ENCODE results near the gene UTP20. TPM values are rescaled to one million over a fixed set of nuclear protein-coding genes. Genes with fewer than 3 reads are reported as not detected.

UTP20 gene
- polyA plus RNA-seq, 2 of the 4 experiments (the other 2 are of a cell fraction) = 12.6 to 34.6 TPM

- Histone ChIP-seq H3K4me2 (no peak overlapping the region), H3K9me3 (no peaks in the 10 kb centered on the region), H3K4me1 (no peaks in the 10 kb centered on the region), H3K4me3 (no peak overlapping the region), H3K27ac (no peak overlapping the region)
- DNase-seq (ENCODE audit: low read depth in 1 of 2, low spot score in 1 of 2) (no peak), FAIRE-seq (no peak), ATAC-seq (no peak)
- no peak for TF ChIP-seq JUNB (IDR thresholded peaks at IDR 0.05)
- TF ChIP-seq EHMT2 (IDR thresholded peaks at IDR 0.05; ENCODE audit: low read depth) = no peak
- TF ChIP-seq HOXB5 (CRISPR knock-in tag; IDR thresholded peaks at IDR 0.05) = no peak
- TF ChIP-seq ELK1 (IDR thresholded peaks at IDR 0.05; ENCODE audit: low read depth, low read length) = no peak
- no peak for TF ChIP-seq KDM5A (IDR thresholded peaks at IDR 0.05)
- no peak for TF ChIP-seq BHLHE40 (IDR thresholded peaks at IDR 0.05; ENCODE audit: low read depth, low read length)
- TF ChIP-seq TP53 (CRISPR knock-in tag; IDR thresholded peaks at IDR 0.05) = no peak
- no peak for TF ChIP-seq CHD2 (IDR thresholded peaks at IDR 0.05; ENCODE audit: low read length, partially characterized antibody)
- no peak for TF ChIP-seq FOSB (CRISPR knock-in tag; IDR thresholded peaks at IDR 0.05)
- no peak for TF ChIP-seq CBX8 (IDR thresholded peaks at IDR 0.05)
- TF ChIP-seq RCOR1 (IDR thresholded peaks at IDR 0.05; ENCODE audit: low read depth, low read length) = no peak
- TF ChIP-seq CEBPB (IDR thresholded peaks at IDR 0.05) = no peak
- TF ChIP-seq FOXS1 (CRISPR knock-in tag; IDR thresholded peaks at IDR 0.05) = no peak
- no peak for TF ChIP-seq E2F6 (IDR thresholded peaks at IDR 0.05; ENCODE audit: borderline replicate concordance, low read depth)
- no peak for TF ChIP-seq HES2 (IDR thresholded peaks at IDR 0.05)
- no peak for TF ChIP-seq NFE2L2 (conservative IDR thresholded peaks at IDR 0.05; ENCODE audit: low read length)
- TF ChIP-seq CTCF (IDR thresholded peaks at IDR 0.05) = no peak
- TF ChIP-seq ZSCAN20 (CRISPR knock-in tag; IDR thresholded peaks at IDR 0.05) = no peak
- WGBS (ENCODE audit: missing lambda C conversion rate) = 91% methylated on average over 6 of the region's 6 CpGs
- ChIA-PET CTCF (interaction anchor here (0.6 kb wide), 1 partner anchor 16 kb away, joined by 5 read pairs; no protein-coding TSS in a partner anchor), POLR2A (no interaction called here)
Observed at GRCh38 chr12:101368016-101368415, 88.1 kb downstream of the UTP20 start.

- no peak for ATAC-seq
- H3K9me3 ChIP-seq = no peaks in the 10 kb centered on the region
- no peak overlapping the region for H3K4me2 ChIP-seq
- ChIA-PET POLR2A (no interaction called here), CTCF (no interaction called here)
- FAIRE-seq = no peak
- 95% methylated on average over 1 of the region's 1 CpG for WGBS (ENCODE audit: missing lambda C conversion rate)
- no peak overlapping the region for H3K27ac ChIP-seq
- H3K4me1 ChIP-seq = no peaks in the 10 kb centered on the region
- H3K4me3 ChIP-seq = no peak overlapping the region
- no peak for DNase-seq (ENCODE audit: low read depth in 1 of 2, low spot score in 1 of 2)
- TF ChIP-seq EHF (CRISPR knock-in tag; IDR thresholded peaks at IDR 0.05) = no peak
- no peak for TF ChIP-seq RFX5 (IDR thresholded peaks at IDR 0.05)
- no peak for TF ChIP-seq RNF2 (IDR thresholded peaks at IDR 0.05; ENCODE audit: borderline replicate concordance, low read depth)
- no peak for TF ChIP-seq ZSCAN20 (CRISPR knock-in tag; IDR thresholded peaks at IDR 0.05)
- TF ChIP-seq ZC3H11A (IDR thresholded peaks at IDR 0.05) = no peak
- no peak for TF ChIP-seq CEBPB (IDR thresholded peaks at IDR 0.05)
- TF ChIP-seq HOXB13 (CRISPR knock-in tag; IDR thresholded peaks at IDR 0.05; ENCODE audit: low read depth) = no peak
- TF ChIP-seq ATOH8 (CRISPR knock-in tag; IDR thresholded peaks at IDR 0.05; ENCODE audit: low read depth) = no peak
- no peak for TF ChIP-seq GATA3 (IDR thresholded peaks at IDR 0.05; ENCODE audit: borderline replicate concordance)
- no peak for TF ChIP-seq PBX3 (IDR thresholded peaks at IDR 0.05)
- no peak for TF ChIP-seq ELK1 (IDR thresholded peaks at IDR 0.05; ENCODE audit: low read depth, low read length)
- no peak for TF ChIP-seq PHF8 (IDR thresholded peaks at IDR 0.05; ENCODE audit: borderline replicate concordance, low read depth)
- TF ChIP-seq KDM1A (IDR thresholded peaks at IDR 0.05; ENCODE audit: low read depth) = no peak
- no peak for TF ChIP-seq RAD21 (conservative IDR thresholded peaks at IDR 0.05 in 1 of 2, IDR thresholded peaks at IDR 0.05 in 1 of 2)
- TF ChIP-seq EHMT2 (IDR thresholded peaks at IDR 0.05; ENCODE audit: low read depth) = no peak
- no peak for TF ChIP-seq JUN (IDR thresholded peaks at IDR 0.05)
- TF ChIP-seq ZNF302 (CRISPR knock-in tag; IDR thresholded peaks at IDR 0.05) = no peak
- TF ChIP-seq USF2 (IDR thresholded peaks at IDR 0.05) = no peak
Observed at GRCh38 chr12:101372431-101372830, 92.5 kb downstream of the UTP20 start.
